Left renal cortex interstitium (tissue), 4 donors: Measurements from ENCODE around the gene LDLRAD3. TPM values are rescaled to one million over a fixed set of nuclear protein-coding genes. Genes with fewer than 3 reads are reported as not detected.

Experiments used
- DNase-seq, 4 donors: peaks; one replicate each; pipeline ENCODE4 v3.0.0-alpha.2; 2013; ENCODE audit warnings: low read depth in 4 of 4, low spot score in 2 of 4, missing footprints in 1 of 4
- polyA plus RNA-seq, 4 donors: library from polyadenylated mRNA; unstranded; fragments of 120-200 nt; gene quantifications; one replicate each; pipeline ENCODE4 v1.2.1, GENCODE V29; 2013; ENCODE audit not compliant: insufficient read length in 4 of 4

Gene LDLRAD3
- polyA plus RNA-seq, 4 donors, result 21.9 to 25.6 (median 24.4) TPM

DNA sequence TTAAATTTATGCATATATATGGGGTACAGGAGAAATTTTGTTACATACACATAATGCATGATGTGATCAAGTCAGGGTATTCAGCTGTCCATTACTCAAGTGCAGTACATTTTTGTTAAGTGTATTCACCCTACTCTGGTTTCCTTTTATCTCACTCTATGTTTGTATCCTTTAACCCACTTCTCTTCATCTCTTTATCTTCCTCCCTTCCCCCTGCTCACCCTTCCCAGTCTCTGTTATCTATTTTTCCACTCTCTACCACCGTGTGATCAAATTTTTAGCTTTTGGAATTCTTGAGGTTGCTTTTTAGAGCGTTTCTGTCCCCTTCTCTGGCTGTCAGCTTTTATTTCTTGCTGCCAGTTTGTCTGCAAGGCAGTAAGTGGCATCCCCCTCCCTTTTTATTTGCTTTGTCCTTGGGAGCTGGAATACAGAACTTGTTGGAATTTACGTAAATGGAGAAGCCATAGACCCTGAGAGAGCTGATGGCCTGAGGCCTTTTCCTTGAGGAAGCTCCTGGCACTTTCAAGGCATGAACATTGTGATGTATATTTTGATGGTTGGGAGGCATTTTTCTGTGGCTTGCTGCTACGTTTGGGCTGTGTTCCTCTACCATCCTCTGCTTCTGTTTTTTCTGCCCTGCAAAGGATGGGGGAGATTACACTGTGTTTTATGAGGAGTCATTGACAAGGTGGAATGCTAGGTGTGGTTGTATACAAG is 148.6 kb downstream of the LDLRAD3 start:
- DNase-seq, result no peak

DNA sequence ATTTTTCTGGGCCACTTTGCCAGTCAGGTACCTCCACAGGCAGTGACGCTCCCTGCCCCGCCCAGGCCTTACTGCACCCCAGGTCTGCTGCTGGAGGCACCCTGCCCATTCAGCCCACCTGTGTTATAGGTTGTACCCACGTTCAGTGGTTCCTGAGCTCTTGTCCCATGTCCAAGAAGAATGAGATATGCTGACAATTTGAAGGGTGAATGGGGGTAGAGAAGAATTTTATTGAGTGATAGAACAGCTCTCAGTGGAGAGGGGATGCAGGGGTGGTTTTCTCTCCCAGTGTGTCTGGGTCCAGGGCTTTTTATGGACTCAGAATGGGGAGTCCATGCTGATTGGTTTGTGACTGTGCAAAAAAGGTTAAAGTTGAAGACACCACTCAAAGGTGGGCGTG is 149.7 kb downstream of the LDLRAD3 start:
- DNase-seq, result no peak

DNA sequence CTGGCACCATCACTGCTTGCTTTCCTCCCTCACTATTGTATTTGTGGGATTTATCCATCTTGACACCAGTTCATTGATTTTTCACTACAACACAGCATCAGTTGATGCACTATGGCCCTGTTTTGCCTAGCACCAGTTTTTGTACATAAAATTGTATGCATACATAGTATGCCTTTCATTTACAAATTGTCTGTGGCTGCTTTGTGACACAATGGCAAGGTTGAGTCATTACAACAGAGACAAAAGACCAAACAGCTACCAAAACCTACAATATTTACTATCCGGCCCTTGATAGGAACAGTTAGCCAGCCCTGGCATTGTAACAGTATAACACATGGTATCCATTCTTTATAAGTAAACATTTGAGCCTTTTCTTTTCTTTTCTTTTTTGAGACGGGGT is 150.3 kb downstream of the LDLRAD3 start:
- no peak for DNase-seq

DNA sequence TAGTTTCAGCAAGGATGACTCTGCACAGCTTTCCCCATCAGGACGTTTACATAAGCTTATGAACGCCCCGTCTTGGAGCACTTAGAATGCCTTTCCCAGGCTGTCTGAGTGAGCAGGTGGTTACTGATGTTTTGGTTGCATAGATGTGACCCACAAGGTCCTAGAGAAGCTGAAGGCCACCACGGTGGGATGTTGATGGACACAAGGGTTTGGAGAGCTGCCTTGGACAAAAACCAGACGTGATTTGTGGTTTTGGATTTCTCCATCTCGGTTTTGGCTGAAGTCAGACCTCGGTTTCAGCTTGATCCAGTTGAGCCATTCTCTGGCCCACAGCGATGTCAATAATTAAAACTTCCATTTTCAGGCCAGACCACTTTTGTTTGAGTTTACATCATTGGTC is 151.9 kb downstream of the LDLRAD3 start:
- no peak for DNase-seq

DNA sequence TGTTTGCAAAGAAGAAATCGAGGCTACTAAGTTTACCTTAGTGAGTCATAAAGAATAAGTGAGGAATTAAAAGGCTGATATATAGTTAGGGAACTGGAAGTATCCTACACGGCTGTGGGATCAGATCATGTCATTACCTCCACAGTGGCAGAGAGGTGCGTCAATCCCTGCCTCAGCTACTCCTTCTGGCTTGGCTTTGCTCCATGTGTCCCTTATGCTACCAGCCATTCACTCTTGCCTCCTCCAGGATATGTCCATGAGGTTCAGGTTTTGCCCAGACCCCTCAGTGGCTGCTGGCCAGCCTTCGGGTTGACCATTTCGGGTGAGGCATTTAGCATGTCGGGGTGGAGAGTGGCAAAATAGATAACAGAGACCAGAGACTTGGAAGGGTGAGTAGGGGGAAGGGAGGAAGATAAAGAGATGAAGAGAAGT is 153.4 kb downstream of the LDLRAD3 start:
- no peak for DNase-seq

DNA sequence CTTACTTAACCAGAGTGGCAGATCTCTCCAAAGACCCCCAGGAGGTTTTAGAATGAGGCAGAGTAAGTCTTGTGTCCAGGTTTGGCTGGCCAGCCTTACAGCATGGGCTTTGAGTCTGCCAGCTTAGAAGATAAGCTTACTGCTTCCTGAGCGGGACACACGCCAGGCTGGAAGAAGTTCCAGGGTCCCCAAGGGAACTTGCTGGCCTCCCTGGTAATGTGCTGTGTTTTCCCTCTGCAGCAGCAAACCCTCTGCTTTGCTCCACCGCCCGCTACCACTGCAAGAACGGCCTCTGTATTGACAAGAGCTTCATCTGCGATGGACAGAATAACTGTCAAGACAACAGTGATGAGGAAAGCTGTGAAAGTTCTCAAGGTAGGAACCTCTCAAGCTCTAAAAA is 154.2 kb downstream of the LDLRAD3 start:
- no peak for DNase-seq

DNA sequence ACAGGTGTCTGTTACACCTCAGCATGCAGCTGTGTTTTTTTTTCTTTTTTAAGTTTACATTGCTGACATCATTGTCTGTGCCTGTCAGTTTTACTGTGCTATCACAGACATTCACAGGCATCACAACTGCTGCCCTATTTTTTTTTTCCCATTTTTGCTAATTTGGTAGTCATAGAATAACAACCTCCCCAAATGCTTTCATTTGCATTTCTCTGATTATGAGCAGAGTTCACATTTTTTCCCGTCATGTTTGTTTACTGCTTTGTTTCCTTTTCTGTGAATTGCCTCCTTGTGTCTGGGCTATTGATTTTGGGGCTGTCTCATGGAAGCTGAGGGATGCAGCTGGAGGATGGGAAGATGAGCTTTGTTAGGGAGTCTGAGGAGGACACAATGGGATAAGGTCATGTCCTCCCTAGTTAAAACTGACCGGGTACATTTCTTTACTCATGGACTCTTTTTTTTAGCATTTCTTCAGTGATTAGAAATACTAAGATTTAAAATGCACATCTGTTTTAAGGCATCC is 155.1 kb downstream of the LDLRAD3 start:
- no peak for DNase-seq

DNA sequence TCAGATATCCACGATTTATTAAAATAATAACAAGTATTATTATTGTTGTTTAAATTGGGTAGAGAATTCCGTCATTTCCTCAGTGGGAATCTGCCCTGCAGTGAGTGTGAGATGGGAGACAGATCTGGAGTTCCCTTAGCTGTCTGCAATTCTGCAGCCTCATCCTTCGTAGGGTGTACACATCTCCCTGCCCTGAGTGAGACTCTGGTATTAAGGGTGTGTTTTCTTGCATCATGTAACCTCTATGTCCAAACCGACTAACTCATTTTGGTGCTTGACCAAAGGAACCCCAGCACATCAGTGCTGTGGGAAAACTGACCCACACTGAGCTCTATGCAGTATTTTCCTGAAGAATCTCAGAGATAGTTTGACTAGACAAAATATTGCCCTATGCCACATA is 157.6 kb downstream of the LDLRAD3 start:
- DNase-seq, result no peak

DNA sequence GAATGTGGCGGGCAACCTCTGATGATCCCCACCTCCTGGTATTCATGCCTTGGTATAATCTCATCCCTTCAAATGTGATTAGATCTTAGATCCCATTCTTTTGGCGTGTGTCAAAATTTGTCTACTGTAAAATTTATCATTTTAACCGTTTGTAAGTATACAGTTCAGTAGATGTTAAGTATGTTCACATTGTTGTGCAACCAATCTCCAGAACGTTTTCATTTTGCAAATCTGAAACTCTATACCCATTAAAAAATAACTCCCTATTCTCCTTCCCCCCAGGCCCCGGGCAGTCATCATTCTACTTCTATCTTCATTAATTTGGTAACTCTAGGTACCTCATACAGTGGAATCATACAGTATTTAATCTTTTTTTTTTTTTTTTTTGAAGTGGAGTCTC is 159.0 kb downstream of the LDLRAD3 start:
- no peak for DNase-seq

DNA sequence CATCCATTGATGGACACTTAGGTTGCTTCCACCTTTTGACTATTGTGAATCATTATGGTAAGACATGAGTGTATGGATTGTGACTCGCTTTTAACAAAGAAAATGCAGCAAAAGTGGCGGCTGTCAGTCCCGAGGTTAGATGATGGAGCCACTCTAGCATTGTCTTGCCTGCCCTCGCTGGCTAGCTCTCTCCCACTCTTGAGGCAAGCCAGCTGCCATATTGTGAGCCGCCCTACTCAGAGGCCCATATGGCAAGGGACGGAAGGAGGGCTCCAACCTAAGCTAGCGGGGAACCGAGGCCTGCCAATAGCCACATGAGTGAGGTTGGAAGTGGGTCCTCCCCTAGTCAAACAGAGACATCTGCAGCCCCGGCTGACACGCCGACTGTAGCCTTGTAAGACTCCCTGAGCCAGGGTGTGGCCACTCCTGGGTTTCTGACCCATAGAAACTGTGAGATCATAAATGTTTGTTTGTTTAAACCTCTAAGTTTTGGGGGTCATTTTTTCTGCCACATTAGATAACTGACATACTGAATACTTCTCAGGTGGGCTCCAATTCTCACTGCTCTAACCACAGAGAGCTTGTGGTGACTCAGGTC is 160.2 kb downstream of the LDLRAD3 start:
- DNase-seq, result no peak

DNA sequence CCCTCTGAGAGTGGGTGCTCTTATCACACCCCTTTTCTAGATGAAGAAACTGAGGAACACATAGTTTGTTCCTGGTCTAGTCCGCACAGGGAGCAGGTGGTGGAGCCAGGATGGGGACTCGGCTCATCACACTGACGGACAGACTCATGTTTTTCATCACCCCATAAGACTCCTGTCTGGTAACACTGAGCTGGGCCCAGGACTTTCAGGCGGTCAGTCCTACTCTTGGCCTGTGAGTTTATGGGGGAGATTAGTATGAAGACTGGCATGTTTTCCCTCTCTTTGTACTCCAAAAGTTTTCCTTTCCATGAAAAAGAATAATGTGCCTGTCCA is 160.8 kb downstream of the LDLRAD3 start:
- DNase-seq, result no peak

DNA sequence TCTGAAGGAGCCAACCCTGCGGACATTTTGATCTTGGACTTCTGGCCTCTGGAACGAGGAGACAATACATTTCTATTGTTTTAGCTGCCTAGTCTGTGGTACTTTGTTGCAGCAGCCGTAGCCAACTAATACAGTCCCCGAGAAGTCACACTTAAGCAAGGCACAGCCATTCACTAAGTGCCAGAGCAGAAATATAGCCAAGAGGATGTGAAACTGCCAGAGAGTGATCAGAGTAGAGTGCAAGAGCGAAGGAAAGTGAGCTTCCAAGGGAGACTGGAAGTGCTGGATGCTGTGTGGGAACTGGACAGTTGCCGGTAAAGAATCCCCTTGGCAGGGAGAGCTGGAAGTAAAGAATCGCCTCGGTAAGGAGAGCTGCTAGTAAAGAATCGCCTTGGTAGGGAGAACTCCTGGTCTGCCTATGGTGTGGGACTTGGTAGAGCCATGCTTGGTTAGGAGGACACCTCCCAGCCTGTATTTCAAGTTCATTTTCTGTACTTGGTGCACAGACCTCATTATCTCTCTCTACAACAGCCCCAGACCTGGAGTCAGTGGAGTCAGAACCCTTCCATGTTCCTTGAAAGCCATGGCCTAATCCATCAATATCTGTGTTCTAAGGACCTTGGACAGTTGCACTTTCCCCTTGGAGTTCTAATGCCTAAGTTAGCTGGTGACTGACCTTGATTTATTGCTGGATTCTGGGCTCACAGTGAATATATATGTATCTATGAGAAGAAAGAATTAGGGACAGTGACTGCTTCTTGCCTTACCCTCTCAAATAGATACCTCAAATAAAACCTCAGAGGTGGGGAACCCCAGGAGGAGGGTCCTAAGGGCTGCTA is 162.1 kb downstream of the LDLRAD3 start:
- no peak for DNase-seq

DNA sequence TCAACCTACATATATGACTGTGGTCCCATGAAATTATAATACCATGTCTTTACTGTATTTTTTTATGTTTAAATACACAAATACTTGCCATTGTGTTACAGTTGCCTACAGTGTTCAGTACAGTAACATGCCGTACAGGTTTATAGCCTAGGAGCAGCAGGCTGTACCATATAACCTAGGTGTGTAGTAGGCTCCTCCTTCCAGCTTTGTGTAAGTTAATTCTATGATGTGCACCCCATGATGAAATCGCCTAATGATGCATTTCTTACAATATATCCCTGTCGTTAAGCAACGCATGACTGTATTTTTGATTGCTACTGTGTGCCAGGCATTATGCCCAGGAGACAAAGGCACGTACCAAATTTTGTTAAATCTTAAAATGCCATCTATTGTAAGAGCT is 163.7 kb downstream of the LDLRAD3 start:
- DNase-seq, result no peak

DNA sequence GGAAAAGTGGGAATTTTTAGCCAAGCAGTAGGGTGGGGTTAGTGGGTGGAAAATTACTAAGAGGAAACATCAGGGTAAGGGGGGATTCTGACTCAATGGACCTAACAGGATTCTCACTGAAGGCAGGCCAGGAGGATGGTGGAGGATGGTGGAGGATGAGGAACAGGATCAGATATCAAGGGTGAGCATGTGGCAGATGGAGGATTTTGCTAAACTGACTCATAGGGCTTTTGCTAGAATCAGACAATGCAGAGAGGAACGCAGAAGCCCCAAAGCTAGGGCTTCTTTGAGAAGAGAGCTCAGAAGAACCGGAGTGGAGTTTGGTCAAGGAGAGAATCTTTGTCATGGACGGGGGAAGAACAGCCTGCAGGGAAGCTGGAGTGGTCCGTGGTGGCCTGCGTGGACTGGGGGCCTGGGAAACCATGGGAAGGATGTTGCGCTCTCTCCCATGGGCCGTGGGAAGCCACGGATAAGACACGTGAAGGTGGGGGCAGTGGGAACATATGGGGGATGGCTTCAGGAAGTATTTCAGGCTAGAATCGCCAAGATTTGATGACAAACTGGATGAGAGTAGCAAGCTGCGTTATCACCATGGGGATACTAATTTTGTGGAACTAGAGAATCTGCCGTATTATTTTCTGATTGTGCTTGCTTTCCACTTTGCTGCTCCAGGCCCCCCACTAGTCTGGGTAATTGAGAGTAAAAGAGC is 165.2 kb downstream of the LDLRAD3 start:
- DNase-seq, result no peak

DNA sequence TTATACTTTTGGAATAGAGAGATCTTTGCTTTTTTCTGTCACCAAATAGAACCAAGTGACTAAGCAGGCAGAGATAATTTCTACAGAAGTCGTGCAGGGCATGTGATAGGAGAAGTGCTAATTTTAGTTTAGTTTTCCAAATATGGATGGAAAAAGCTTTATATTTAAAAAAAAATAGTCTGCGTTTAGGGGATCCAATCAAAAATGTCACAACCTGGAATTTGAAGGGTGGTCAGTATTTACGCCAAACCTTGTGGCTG is 165.7 kb downstream of the LDLRAD3 start:
- no peak for DNase-seq

DNA sequence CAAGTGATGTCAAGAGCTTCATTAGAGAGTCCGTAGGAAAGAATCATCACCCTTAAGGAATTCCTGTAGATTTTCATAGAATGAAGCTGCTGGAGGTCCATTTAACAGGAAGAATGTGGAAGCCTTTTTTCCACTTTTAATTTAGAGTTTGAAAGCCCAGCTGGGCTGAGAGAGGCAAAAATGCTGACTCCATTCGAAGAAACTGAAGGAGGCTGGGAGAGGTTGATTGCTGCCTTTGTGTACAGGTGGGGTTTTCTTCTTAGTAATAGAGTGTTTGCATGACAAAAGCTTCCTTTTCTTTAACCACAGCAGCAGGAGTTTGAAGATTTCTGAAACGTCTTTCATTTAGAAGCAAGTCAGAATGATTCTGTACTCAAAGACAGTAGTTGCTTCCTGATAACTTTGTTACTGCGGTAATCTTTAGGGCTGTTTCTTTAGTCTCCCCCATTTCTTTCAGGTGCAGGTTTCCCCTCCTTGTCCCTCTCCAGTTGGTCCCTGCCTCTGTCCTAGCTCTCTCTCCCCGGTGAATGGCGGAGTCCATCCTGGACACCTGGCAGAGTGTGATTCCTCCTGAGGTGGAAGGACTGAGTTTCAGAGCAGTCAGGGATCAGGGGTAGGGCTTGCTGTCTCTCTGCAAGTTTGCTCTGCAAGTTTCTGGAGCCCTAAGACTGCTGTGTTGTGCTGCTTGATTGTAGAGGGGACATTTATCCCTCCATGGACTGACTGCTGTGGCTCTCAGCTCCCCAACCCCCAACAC is 166.2 kb downstream of the LDLRAD3 start:
- no peak for DNase-seq

DNA sequence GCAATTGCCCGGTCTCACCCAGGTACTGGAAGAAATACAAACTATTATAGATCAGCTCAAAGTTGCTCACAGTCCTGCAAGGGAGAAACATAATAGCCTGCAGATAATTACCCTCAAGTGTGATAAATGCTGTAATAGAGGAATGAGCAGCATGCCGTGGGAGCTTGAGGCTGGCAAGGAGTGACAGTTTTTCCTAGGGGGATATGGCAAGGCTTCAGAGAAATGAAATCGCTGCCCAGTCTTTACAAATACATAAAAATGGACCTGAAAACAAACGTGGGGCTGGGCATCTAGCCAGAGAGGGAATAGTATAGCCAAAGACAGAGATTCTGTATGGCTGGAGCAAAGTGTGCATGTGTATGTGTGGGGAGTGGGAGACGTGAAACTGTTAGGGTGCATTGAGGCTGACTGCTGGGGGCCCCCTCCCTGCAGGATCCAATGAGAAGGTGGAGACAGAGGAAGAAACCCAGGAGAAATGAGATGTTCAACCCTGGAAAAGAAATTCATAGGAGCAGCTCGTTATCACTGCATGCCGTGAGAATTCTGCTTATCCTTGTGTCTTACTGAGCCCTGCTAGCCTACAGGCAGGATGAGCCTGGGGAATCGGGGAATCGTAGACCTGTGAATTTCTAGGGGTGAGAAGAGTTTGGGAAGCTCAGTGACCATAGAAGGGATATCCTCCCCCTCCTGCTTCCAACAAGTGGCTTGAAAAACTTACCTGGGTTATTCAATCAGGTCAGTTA is 167.0 kb downstream of the LDLRAD3 start:
- DNase-seq, result no peak

DNA sequence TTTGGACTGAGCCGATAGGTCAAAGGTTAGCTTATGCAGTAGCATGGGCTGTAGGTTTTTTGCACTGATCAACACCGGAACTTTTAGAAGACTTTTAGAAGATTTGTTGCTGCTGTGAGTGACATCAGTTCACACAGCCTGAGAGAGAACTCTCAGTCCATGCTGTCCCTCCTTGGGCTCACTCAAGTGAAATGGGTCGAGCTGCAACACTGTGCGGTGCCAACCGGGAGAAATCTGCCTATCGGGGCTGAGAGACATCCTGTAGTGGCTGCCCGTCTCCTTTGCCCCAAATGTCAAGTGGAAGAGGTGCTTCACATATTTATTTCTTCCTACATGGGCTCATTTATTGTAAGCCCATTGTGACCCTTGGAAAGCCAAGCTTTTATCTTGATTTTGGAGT is 170.2 kb downstream of the LDLRAD3 start:
- DNase-seq, result no peak

DNA sequence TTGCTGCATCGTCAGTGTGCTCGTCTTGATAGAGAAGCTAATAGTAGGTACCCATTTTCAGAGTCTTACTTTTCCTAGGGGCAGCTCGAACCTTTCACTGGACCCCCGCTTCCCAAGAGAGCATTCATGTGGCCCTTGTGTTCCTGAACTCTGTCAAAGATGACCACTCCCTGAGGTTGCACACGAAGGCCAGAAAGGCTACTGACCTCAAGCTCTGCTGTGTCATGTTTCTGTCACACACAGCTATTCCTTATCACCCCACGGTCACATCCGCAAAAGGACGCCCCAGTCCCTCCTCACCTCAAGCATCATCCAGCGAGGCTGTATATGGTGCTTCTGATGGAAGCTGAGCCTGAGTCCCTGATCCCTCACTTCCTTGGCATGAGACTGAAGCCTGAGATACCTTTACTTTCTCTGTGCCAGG is 171.5 kb downstream of the LDLRAD3 start:
- DNase-seq, result no peak

DNA sequence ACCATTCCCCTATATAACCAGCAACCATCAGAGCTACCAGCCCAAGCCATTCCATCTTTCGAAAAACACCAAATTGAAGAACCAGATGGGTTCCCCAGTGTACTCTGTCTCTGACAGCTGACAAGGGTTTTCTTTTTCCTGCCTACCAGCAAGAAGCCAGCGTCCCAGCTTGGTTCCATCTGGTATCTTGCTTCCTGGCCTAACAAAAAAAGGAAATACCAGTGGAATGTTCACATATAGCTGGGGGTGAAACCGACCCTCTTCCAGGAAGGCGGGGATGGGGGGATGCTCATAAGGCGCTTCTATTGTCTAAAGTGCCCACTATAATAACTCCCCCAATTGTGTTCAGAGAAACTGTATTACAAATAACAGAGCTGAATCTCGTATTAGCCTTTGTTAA is 172.3 kb downstream of the LDLRAD3 start:
- DNase-seq, result no peak
